Tibial nerve (tissue), 4 donors: Measurements from ENCODE around the gene TAS2R46.

Source experiments
- EP300 ChIP-seq, 2 donors: sonication (generic); formaldehyde crosslinking; IDR thresholded peaks; one replicate each; pipeline ENCODE4 v1.6.1; 2017; ENCODE audit warnings: antibody characterized with exemption in 2 of 2, mild to moderate bottlenecking in 1 of 2
- TF ChIP-seq, protein P1 (sequence below), 5 experiments: fragments of 200-600 bp in 3 of 5; fragments of 450-650 bp in 2 of 5; sonication (generic) in 3 of 5; IDR thresholded peaks; one replicate each; pipeline ENCODE4 v1.5.1; 2016 to 2019; ENCODE audit warnings: antibody characterized with exemption in 5 of 5, mild to moderate bottlenecking in 3 of 5, moderate library complexity in 2 of 5

DNA sequence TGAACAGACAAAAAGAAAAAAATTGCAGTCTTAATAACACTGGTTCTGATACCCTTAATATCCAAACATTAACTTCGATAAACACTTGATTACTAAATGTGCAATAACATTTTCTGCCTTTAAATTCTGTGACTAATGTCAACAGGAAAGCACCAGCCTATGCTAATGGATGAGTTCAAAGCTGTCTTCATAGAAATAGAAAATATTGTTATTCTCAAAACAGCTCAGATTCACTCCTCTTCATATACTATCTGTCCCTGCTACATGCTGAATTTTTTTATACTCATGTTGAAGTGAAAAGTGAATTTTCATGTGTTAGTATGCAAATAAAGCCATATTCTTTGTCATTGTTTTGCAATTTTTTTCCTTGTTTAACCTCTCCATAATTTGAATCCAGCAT lies 16.2 kb upstream of the TAS2R46 start:
- TF ChIP-seq, protein P1, sequence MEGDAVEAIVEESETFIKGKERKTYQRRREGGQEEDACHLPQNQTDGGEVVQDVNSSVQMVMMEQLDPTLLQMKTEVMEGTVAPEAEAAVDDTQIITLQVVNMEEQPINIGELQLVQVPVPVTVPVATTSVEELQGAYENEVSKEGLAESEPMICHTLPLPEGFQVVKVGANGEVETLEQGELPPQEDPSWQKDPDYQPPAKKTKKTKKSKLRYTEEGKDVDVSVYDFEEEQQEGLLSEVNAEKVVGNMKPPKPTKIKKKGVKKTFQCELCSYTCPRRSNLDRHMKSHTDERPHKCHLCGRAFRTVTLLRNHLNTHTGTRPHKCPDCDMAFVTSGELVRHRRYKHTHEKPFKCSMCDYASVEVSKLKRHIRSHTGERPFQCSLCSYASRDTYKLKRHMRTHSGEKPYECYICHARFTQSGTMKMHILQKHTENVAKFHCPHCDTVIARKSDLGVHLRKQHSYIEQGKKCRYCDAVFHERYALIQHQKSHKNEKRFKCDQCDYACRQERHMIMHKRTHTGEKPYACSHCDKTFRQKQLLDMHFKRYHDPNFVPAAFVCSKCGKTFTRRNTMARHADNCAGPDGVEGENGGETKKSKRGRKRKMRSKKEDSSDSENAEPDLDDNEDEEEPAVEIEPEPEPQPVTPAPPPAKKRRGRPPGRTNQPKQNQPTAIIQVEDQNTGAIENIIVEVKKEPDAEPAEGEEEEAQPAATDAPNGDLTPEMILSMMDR (IDR thresholded peaks at IDR 0.05) = no peak
- TF ChIP-seq EP300 (IDR thresholded peaks at IDR 0.05) = no peak
